ENCODE data around the gene CLMN. TPM values are rescaled to one million over a fixed set of nuclear protein-coding genes. Genes with fewer than 3 reads are reported as not detected.

CLMN gene
- total RNA-seq, 2 donors from 2014 or later: 3.4 to 4.0 TPM

DNA sequence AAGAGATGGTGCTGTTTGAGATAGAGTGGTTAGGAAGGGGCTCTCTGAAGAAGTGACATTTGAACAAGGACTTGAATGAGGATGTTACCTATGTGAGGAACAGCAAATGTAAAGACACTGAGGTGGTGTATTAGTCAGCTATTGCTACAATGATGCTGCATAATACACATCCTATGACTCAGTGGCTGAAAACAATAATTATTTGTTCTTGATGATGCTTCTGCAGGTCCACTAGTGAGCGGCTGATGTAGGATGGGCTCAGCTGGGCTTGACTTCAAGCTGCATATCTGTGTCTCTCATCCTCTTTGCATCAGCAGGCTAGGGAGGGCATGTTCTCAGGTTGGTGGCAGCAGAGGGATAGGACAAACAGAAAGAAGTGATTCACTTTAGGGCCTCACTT is 21.4 kb upstream of the CLMN start:
- Histone ChIP-seq H3K27ac (no peak overlapping the region), H3K9me3 (no peaks in the 10 kb centered on the region), H3K4me3 (no peak overlapping the region), H3K4me1 (no peaks in the 10 kb centered on the region), H3K27me3 (no peaks in the 10 kb centered on the region), H3K36me3 (no peaks in the 10 kb centered on the region)
- TF ChIP-seq, protein P1, sequence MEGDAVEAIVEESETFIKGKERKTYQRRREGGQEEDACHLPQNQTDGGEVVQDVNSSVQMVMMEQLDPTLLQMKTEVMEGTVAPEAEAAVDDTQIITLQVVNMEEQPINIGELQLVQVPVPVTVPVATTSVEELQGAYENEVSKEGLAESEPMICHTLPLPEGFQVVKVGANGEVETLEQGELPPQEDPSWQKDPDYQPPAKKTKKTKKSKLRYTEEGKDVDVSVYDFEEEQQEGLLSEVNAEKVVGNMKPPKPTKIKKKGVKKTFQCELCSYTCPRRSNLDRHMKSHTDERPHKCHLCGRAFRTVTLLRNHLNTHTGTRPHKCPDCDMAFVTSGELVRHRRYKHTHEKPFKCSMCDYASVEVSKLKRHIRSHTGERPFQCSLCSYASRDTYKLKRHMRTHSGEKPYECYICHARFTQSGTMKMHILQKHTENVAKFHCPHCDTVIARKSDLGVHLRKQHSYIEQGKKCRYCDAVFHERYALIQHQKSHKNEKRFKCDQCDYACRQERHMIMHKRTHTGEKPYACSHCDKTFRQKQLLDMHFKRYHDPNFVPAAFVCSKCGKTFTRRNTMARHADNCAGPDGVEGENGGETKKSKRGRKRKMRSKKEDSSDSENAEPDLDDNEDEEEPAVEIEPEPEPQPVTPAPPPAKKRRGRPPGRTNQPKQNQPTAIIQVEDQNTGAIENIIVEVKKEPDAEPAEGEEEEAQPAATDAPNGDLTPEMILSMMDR (IDR thresholded peaks at IDR 0.05): no peak
- no peak for DNase-seq (ENCODE audit: low spot score)

DNA sequence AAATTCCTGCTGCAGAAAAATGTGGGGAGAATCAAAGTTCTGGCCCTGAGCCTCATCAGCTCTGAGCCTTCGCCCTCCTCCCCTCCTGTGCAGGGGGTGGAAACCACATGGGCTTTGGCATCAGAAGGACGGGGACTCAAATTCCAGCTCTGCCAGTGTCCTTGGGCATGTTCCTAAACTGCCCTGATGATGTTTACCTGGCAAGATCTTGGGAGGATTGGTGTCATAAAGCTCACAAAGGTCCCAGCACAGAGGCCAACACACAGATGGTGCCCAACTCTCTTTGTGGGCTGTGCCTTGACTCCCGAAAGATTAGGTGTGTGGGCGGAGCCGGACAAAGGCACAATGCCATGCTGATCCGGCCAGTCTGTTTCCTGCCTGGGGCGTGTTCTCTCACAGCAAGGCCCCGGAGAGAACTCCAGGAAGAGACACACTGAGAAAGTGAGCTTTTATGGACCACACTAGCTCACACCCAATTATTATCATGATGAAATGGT is 20.5 kb upstream of the CLMN start:
- TF ChIP-seq, protein P1 (IDR thresholded peaks at IDR 0.05): no peak
- Histone ChIP-seq H3K36me3 (no peaks in the 10 kb centered on the region), H3K9me3 (no peaks in the 10 kb centered on the region)

DNA sequence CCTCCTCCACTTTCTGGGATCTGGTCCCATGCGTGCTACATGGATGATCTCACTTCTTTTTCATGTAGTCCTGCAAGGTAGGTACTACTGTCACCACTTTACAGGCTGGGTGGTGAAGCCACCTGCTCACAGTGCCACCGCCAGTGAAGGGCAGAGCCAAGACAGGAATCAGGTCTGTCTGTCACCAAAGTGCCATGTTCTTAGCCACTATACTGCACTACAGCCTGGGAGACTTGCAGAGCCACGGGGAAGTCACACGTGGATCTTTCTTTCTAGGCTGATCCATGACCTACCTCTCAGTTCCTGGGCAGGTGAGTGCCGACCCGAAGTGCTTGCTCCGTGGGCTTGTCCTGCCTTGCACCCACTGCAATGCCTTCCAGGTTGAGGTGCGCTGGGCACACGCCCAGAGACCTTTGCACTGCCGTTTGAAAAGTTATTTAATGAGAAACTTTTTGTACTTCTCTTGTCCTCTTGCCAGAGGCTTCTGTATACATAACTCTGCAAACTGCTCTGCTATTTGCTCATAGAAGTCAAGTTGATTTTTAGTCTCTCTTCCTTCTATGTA is 19.7 kb upstream of the CLMN start:
- DNase-seq (ENCODE audit: low spot score): no peak
- Histone ChIP-seq H3K36me3 (no peaks in the 10 kb centered on the region), H3K27ac (no peak overlapping the region), H3K27me3 (no peaks in the 10 kb centered on the region), H3K9me3 (no peaks in the 10 kb centered on the region), H3K4me3 (no peak overlapping the region), H3K4me1 (no peaks in the 10 kb centered on the region)
- TF ChIP-seq, protein P1 (IDR thresholded peaks at IDR 0.05): no peak

More for the DNA sequence above, 20.5 kb upstream of the CLMN start:
- DNase-seq (ENCODE audit: low spot score): no peak
- no peaks in the 10 kb centered on the region for H3K4me1 ChIP-seq
- H3K4me3 ChIP-seq: no peak overlapping the region
- no peaks in the 10 kb centered on the region for H3K27me3 ChIP-seq
- H3K27ac ChIP-seq: no peak overlapping the region

DNA sequence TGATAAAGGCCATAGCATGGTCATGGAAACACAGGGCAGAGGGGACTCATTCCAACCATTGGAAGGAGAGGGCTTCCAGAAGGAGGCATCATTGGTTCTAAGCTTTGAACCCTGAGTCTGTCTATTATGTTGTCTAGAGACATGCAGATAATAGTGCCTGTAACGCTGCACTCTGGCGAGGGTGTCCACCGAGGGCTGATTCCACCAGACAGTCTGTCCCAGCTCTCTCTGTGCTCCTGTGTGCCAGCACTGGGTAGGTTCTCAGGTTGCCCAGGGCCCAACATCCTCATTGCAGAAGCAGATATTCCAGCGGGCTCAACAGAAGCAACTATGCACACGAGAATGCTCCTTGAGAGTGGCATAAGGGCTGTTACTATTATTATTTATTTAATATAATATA is 18.7 kb upstream of the CLMN start:
- TF ChIP-seq, protein P1 (IDR thresholded peaks at IDR 0.05): no peak
- Histone ChIP-seq H3K36me3 (no peaks in the 10 kb centered on the region), H3K27ac (no peak overlapping the region), H3K27me3 (no peaks in the 10 kb centered on the region), H3K9me3 (no peaks in the 10 kb centered on the region), H3K4me1 (no peaks in the 10 kb centered on the region), H3K4me3 (no peak overlapping the region)
- no peak for DNase-seq (ENCODE audit: low spot score)

DNA sequence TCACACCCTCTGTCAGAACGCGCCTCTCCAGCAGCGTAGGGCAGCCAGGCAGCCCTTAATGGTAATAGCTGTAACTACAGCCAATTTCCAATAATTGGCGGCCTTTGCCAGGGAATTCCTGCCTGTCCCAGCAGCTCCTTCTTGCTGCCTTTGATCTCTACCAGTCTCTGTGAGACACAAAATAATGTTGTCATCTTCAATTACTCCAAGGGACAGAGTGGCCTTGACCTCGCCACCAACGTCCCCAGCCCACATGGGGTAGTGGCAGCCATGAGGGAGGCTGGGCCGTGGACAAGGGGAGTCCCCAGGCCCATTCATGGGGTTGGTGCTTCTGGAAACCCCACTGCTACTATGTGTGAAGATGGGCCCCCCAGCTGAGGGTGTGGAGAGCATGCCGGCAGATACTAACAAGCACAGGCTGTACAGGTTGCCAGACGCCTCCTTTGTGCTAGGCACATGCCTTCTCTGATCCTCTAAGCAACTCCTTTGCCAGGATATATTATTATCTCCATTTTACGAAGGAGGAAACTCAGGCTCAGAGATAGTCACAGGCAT is 17.4 kb upstream of the CLMN start:
- H3K4me1 ChIP-seq: no peaks in the 10 kb centered on the region
- no peaks in the 10 kb centered on the region for H3K27me3 ChIP-seq
- H3K9me3 ChIP-seq: no peaks in the 10 kb centered on the region
- no peak overlapping the region for H3K27ac ChIP-seq
- TF ChIP-seq, protein P1 (IDR thresholded peaks at IDR 0.05): no peak
- no peaks in the 10 kb centered on the region for H3K36me3 ChIP-seq
- no peak overlapping the region for H3K4me3 ChIP-seq
- no peak for DNase-seq (ENCODE audit: low spot score)

All from right atrium auricular region (tissue), 2 donors.